Activated CD4-positive, alpha-beta memory T cell treated with anti-CD3 and anti-CD28 coated beads for 36 hours (primary cell): Measurements from ENCODE around the gene CDKAL1. TPM values are rescaled to one million over a fixed set of nuclear protein-coding genes. Genes with fewer than 3 reads are reported as not detected.
"Not testable (repeated sequence)": the region's sequence is repeated elsewhere in the genome, so short reads cannot be mapped to it uniquely, and the experiment has no call there.

Experiments used
- CTCF ChIA-PET: fragments of 350-600 bp; sonication (Branson Sonifier 250); formaldehyde crosslinking; loops from one replicate; lab custom pipeline; 2021; ENCODE audit warnings: antibody characterized with exemption, inconsistent platforms; lab: Charles Lee
- POLR2A ChIA-PET: fragments of 350-600 bp; sonication (Branson Sonifier 250); formaldehyde crosslinking; loops from one replicate; lab custom pipeline; 2021; ENCODE audit warnings: antibody characterized with exemption; lab: Charles Lee
- DNase-seq: peaks from one replicate; pipeline ENCODE4 v3.0.0-alpha.2; 2020
- H3K27ac Mint-ChIP-seq: one replicate; pipeline ENCODE4 v1.8.0; 2021; ENCODE audit warnings: mixed read lengths
- H3K27me3 Mint-ChIP-seq: one replicate; pipeline ENCODE4 v1.8.0; 2021; ENCODE audit warnings: mixed read lengths
- H3K36me3 Mint-ChIP-seq: one replicate; pipeline ENCODE4 v1.8.0; 2021; ENCODE audit warnings: mixed read lengths
- H3K4me1 Mint-ChIP-seq: one replicate; pipeline ENCODE4 v1.8.0; 2021; ENCODE audit warnings: low read depth, mixed read lengths
- H3K4me3 Mint-ChIP-seq: one replicate; pipeline ENCODE4 v1.8.0; 2021; ENCODE audit warnings: mild to moderate bottlenecking, mixed read lengths
- H3K9me3 Mint-ChIP-seq: one replicate; pipeline ENCODE4 v1.8.0; 2021; ENCODE audit warnings: mixed read lengths
- intact Hi-C: fragments of 100-400 bp; cut with micrococcal nuclease; formaldehyde crosslinking; loops from one replicate; pipeline ENCODE4 v1.15.1; 2023
- total RNA-seq, 2 experiments: library from RNA; stranded (reverse); gene quantifications; one replicate each; pipeline ENCODE4 v1.2.3, GENCODE V29; 2021

The CDKAL1 gene
- total RNA-seq: 10 to 100 TPM; 23.1 to 23.2 TPM

DNA sequence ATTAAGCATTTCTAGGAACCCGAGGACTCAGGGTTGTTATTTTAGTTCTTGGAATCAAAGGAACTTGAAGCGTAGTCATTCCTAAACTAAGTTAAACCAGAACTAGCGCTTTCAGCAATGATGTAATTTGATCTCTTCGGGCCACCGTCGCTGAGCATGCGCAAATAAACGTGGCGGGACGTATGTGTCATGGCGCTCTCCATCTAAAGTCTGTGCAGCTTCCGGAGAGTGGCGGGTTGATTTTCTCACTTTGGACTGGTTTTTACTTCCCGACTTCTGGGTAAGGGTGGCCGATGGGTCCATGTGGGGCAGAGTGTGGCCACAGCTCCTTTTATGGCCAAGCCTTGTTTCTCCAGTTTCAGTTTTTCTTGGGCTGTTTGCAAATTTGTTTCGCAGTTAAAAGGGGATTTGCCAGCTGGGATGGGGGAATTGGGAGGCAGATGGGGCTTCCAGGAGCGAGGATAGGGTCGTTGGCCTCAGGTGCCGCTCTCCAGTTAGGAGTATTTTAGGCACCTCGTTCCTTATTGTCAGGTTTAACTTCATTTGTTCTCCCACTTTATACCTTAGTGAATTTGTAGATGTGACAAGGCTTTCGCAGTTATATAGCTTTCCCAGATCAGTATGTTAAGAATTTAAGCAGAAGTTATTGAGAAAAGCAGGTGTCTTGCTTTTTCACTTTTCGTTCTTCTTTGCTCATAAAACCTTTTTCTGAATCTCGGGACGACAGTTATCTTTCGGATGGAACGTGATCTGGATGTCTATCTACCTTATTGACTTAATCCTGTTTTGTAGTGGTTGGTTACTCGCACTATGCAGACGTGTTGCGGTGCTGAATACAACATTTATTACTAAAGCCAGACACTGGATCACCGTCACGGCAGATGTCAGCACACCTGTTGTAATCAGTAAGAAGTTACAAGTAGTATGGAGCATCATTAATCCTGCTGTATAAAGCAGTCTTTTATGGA is at the start of gene CDKAL1:
CDKAL1 (plus strand) TSS at position 163 of the 968 bp plus-strand sequence. CDS start 11,894 bp downstream, outside the sequence.
- intact Hi-C loops: loop anchor here (1.0 to 2.0 kb wide), 3 partner anchors 9 to 322 kb away; partner anchors contain the start of genes E2F3 and MBOAT1
- H3K36me3 Mint-ChIP-seq: peaks cover 13% of the 10 kb centered on the region
- no peaks in the 10 kb centered on the region for H3K9me3 Mint-ChIP-seq
- H3K4me1 Mint-ChIP-seq: peaks cover 34% of the 10 kb centered on the region
- ChIA-PET POLR2A (interaction anchor here (0.6 to 1.4 kb wide), 6 partner anchors 11 to 330 kb away, joined by 3 to 6 read pairs (median 4); no protein-coding TSS in a partner anchor), CTCF (interaction anchor here (0.6 to 3.8 kb wide), 4 partner anchors 131 to 564 kb away, joined by 3 to 19 read pairs (median 7); no protein-coding TSS in a partner anchor)
- peaks cover 3% of the 10 kb centered on the region for H3K27me3 Mint-ChIP-seq
- peak within 1 kb of the TSS; percentile 99 for H3K4me3 Mint-ChIP-seq
- DNase-seq: peak; percentile 96
- H3K27ac Mint-ChIP-seq: peak within 1 kb of the TSS; percentile 97

DNA sequence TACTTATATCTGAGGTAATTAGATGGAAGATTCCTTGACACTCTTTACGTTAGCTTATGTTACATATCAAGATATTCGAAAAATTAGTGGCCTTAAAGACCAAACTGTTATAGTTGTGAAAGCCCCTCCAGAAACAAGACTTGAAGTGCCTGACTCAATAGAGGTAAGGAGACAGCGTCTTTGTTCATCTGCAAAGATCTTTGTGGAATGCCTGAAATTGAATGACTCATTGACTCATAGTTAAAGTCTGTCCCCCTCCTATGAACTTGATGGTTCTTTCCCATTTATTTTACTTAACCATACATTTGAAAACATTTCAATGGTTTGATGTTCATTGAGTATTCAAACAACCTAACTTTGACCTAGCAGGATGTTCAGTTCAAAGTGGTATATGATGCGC is 47.6 kb upstream of the CDKAL1 start:
- no peak for DNase-seq
- Mint-ChIP-seq H3K27ac (peak overlapping the region; percentile 40), H3K4me1 (peaks cover 5% of the 10 kb centered on the region), H3K36me3 (peaks cover 65% of the 10 kb centered on the region), H3K4me3 (no peak overlapping the region), H3K9me3 (no peaks in the 10 kb centered on the region), H3K27me3 (no peaks in the 10 kb centered on the region)
- POLR2A ChIA-PET: no interaction called here
- CTCF ChIA-PET: no interaction called here
- intact Hi-C loops: no loop called here

DNA sequence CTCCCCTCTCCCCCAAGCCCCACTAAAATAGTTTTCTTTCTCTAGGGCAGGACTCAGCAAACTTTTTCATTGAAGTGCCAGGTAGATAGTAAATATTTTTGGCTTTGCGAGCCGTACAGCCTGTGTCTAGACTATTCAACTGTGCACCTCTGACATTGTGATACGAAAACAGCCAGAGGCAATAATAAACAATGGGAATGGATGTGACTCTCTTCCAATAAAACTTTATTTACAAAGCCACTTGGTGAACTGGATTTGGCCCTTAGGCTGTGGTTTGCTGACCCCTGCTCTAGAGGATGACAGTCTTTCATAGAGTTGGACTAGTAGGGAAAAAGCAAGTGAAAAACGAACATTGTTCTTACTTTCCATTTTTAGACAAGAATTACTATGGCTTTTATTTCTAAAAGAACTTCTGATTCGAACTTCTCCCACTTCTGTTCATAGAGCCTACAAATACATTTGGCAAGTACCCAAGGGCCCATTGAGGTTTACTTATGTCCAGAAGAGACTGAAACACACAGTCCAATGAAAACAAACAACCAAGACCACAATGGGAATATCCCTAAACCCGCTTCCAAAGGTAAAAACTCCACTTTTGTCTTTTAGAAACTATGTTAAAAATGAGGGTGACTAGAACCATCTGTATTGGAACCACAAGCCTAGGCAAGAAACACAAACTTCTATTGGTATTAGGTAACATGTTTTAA is 46.4 kb upstream of the CDKAL1 start:
- no peak overlapping the region for H3K4me3 Mint-ChIP-seq
- peaks cover 62% of the 10 kb centered on the region for H3K36me3 Mint-ChIP-seq
- H3K27ac Mint-ChIP-seq: no peak overlapping the region
- peaks cover 5% of the 10 kb centered on the region for H3K4me1 Mint-ChIP-seq
- ChIA-PET CTCF (no interaction called here), POLR2A (no interaction called here)
- intact Hi-C loops: no loop called here
- no peaks in the 10 kb centered on the region for H3K9me3 Mint-ChIP-seq
- no peak for DNase-seq
- no peaks in the 10 kb centered on the region for H3K27me3 Mint-ChIP-seq

DNA sequence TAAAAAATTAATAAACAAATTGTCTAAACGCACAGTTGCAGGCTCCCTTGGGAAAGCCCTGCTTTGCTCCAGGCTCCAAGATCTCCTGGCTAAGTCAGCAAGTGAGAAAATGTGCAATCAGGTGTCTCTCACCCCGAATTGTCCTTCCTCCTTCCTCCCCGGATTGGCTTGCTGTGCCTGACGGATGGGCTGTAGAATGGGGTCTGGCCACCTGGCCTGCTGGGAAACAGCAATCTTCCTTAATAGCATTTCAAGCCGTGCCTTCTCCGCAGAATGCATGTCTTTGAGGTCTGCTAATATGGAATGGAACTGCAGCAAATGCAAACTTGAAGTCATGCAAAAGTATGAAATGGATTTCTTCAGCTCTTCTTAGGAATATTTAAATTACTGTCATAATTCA is 43.7 kb upstream of the CDKAL1 start:
- no peak for DNase-seq
- CTCF ChIA-PET: no interaction called here
- POLR2A ChIA-PET: no interaction called here
- Mint-ChIP-seq H3K4me3 (no peak overlapping the region), H3K27me3 (no peaks in the 10 kb centered on the region), H3K36me3 (peaks cover 40% of the 10 kb centered on the region), H3K4me1 (peaks cover 5% of the 10 kb centered on the region), H3K27ac (no peak overlapping the region), H3K9me3 (no peaks in the 10 kb centered on the region)
- intact Hi-C loops: no loop called here

DNA sequence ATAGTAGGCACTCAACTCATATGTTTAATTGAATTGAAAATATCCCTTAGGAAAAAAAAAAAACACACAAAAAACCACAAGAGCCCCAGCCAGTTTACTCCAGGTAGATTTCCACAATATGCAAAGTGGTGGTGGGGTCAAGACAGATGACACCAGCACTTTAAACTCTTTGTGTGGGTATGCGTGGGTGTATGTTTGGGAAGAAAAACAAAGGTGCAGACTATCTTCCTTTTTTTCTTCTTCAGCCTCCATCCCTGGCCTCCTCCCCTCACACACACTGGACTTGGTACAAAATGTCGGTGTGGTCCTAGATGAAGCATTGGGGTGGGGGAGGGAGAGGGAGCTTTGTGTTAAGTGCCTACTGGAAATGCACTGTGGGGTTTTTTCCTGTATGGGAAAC is 42.2 kb upstream of the CDKAL1 start:
- no peak for DNase-seq
- peaks cover 31% of the 10 kb centered on the region for H3K36me3 Mint-ChIP-seq
- H3K4me1 Mint-ChIP-seq: no peaks in the 10 kb centered on the region
- CTCF ChIA-PET: no interaction called here
- no peaks in the 10 kb centered on the region for H3K9me3 Mint-ChIP-seq
- H3K27me3 Mint-ChIP-seq: no peaks in the 10 kb centered on the region
- intact Hi-C loops: no loop called here
- H3K4me3 Mint-ChIP-seq: no peak overlapping the region
- POLR2A ChIA-PET: no interaction called here
- no peak overlapping the region for H3K27ac Mint-ChIP-seq

DNA sequence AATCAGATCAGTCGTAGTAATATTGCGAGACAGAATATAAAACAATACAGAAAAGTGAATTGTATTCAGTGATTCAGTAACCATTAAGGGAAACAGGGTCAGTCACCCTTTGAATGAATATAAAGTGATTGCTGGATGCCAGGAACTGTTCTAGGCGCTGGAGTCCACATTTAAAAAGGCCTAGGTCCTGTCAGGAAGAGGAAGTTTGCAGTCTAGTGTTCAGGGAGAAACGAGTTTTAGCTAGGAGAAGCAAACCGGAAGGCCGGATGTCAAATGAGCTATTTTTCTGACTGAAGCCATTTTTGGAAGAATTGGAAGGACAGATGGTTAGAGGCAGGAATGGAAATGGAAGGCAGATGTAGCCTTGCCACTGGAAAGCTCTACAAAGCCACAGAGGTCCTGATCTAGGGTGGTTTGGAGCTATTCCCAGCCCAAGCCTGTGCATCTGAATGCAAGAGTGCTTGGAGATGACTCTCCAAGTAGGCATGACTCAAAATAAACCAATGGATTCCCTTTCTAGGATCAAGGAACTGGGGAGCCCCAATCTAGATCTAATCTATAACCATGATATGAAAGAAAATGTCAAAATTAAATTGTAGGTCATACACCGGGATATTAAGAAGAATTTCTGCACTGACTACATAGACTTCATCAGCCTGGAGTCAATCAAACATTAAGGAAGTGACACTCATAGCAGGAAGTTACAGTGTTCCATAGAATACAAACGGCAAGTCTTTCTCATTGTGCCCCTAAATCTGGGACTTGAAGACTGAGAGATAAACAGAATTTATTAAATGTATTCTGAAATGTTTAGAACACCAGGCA is 36.8 kb upstream of the CDKAL1 start:
- ChIA-PET POLR2A (no interaction called here), CTCF (no interaction called here)
- Mint-ChIP-seq H3K27ac (no peak overlapping the region), H3K4me1 (no peaks in the 10 kb centered on the region), H3K36me3 (no peaks in the 10 kb centered on the region), H3K4me3 (no peak overlapping the region), H3K27me3 (no peaks in the 10 kb centered on the region), H3K9me3 (no peaks in the 10 kb centered on the region)
- intact Hi-C loops: no loop called here
- DNase-seq: no peak

DNA sequence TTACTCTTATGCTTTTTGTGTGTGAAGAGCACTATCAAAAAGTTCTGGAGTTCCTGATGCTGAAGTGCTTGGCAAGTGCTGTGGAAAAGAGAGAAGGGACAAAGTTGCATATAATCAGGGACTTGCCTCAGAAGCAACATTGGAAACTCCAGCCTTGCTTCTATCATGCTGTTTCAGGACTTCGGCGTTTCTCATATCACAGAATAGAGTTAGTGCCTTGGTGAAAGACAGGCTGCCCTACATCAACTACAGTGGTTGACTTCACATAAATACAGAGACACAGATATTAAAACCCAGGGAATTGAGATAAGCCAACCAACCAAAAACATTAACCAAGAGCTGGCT is 36.2 kb upstream of the CDKAL1 start:
- no peak for DNase-seq
- ChIA-PET POLR2A (no interaction called here), CTCF (no interaction called here)
- Mint-ChIP-seq H3K4me1 (no peaks in the 10 kb centered on the region), H3K36me3 (no peaks in the 10 kb centered on the region), H3K4me3 (no peak overlapping the region), H3K27ac (no peak overlapping the region), H3K9me3 (no peaks in the 10 kb centered on the region), H3K27me3 (no peaks in the 10 kb centered on the region)
- intact Hi-C loops: no loop called here

DNA sequence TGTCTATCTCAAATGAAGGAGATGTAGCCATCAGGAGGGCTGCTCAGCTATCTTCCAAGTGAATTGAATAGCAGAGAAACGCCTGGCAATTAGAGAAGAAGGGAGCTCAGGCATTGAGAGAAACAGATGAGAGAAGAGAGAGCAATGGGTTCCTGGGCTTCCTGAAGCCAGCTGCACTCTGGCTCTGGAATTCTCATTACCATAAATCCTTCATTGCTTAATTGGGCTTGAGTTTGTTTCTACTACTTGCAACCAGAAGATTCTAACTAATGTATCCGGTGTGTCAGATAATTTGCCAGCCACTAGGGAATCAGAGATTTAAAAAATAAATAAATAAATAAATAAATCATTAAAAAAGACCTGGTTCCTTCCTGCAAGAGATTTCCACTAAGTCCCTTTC is 25.0 kb upstream of the CDKAL1 start:
- CTCF ChIA-PET: interaction anchor here (1.0 to 1.6 kb wide), 2 partner anchors 9 to 19 kb away, joined by 3 to 4 read pairs; no protein-coding TSS in a partner anchor
- intact Hi-C loops: no loop called here

DNA sequence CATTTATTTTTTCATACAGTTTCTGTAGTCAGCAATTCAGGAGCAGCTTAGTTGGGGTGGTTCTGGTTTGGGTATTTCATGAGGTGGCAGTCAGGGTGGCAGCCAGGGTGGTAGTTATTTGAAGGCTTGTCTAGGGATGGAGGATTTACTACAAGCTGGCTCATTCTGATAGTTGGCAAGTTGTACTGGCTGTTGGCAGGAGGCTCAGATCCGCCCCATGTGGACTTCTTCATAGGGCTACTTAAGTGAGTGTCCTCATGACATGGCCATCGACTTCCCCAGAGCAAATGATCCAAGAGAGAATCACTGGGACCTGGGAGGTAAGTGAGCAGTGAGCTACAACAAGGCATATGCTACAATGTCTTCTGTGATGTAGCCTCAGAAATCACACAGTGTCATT is 22.4 kb upstream of the CDKAL1 start:
- POLR2A ChIA-PET: no interaction called here
- H3K9me3 Mint-ChIP-seq: no peaks in the 10 kb centered on the region

More for the DNA sequence above, 25.0 kb upstream of the CDKAL1 start:
- H3K4me1 Mint-ChIP-seq: no peaks in the 10 kb centered on the region
- POLR2A ChIA-PET: no interaction called here
- H3K27me3 Mint-ChIP-seq: peaks cover 9% of the 10 kb centered on the region
- no peak overlapping the region for H3K4me3 Mint-ChIP-seq
- no peak overlapping the region for H3K27ac Mint-ChIP-seq
- H3K9me3 Mint-ChIP-seq: no peaks in the 10 kb centered on the region
- no peak for DNase-seq
- H3K36me3 Mint-ChIP-seq: no peaks in the 10 kb centered on the region

DNA sequence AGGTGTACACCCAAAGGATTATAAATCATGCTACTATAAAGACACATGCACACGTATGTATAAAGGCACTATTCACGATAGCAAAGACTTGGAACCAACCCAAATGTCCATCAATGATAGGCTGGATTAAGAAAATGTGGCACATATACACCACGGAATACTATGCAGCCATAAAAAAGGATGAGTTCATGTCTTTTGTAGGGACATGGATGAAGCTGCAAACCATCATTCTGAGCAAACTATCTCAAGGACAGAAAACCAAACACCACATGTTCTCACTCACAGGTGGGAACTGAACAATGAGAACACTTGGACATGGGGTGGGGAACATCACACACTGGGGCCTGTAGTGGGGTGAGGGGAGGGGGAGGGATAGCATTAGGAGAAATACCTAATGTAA is 9.0 kb upstream of the CDKAL1 start:
- DNase-seq, H3K27me3 Mint-ChIP-seq, H3K27ac Mint-ChIP-seq, H3K9me3 Mint-ChIP-seq, POLR2A ChIA-PET, H3K36me3 Mint-ChIP-seq, H3K4me1 Mint-ChIP-seq, H3K4me3 Mint-ChIP-seq, CTCF ChIA-PET, intact Hi-C loops: not testable (repeated sequence)

More for the DNA sequence above, 22.4 kb upstream of the CDKAL1 start:
- H3K4me3 Mint-ChIP-seq: no peak overlapping the region
- no peak for DNase-seq
- no peaks in the 10 kb centered on the region for H3K36me3 Mint-ChIP-seq
- no peak overlapping the region for H3K27ac Mint-ChIP-seq
- CTCF ChIA-PET: interaction anchor here (1.6 kb wide), 1 partner anchor 16 kb away, joined by 5 read pairs; no protein-coding TSS in a partner anchor
- no peaks in the 10 kb centered on the region for H3K4me1 Mint-ChIP-seq
- peaks cover 9% of the 10 kb centered on the region for H3K27me3 Mint-ChIP-seq
- intact Hi-C loops: no loop called here

DNA sequence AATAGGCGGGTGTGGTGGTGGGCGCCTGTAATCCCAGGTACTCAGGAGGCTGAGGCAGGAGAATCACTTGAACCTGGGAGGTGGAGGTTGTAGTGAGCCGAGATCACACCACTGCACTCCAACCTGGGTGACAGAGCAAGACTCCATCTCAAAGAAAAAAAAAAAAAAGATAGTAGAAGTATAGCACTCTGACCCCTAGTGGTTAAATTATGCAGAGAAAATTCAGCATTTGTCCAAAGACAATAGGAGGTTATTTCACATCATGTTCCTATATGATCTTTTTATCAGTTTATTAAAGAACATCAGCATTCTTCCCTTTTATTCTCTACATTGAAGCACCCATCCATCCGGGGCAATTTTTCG is 5.2 kb upstream of the CDKAL1 start:
- H3K27me3 Mint-ChIP-seq, H3K4me3 Mint-ChIP-seq, POLR2A ChIA-PET, H3K36me3 Mint-ChIP-seq, H3K9me3 Mint-ChIP-seq: not testable (repeated sequence)
- peaks cover 13% of the 10 kb centered on the region for H3K4me1 Mint-ChIP-seq
- intact Hi-C loops: loop anchor here (1.0 to 2.0 kb wide), 2 partner anchors 125 to 436 kb away; no protein-coding TSS in a partner anchor
- peak; percentile 18 for DNase-seq
- peak overlapping the region; percentile 36 for H3K27ac Mint-ChIP-seq
- CTCF ChIA-PET: interaction anchor here (1.0 to 2.9 kb wide), 14 partner anchors 9 to 436 kb away, joined by 3 to 39 read pairs (median 9); no protein-coding TSS in a partner anchor
